Frontal cortex (tissue), 4 donors: ENCODE data around the gene TBCD. TPM values are rescaled to one million over a fixed set of nuclear protein-coding genes. Genes with fewer than 3 reads are reported as not detected.
A peak's percentile ranks its signal among the peaks of the same experiment; 100 is the strongest.

Experiments used
- DNase-seq, 2 donors: peaks; one replicate each; pipeline ENCODE4 v3.0.0; 2012; ENCODE audit warnings: low spot score in 2 of 2
- FAIRE-seq: peaks from 2 replicates; lab custom pipeline; 2012; peaks lifted over from hg19 to GRCh38; lab: Jason Lieb, UNC
- total RNA-seq: library from RNA; depleted of rRNA; stranded (reverse); fragments of >200 nt; gene quantifications from one replicate; pipeline ENCODE4 v1.2.3, GENCODE V29; 2014
- donor health status: control.
- donor health status: control.
- donor health status: control.

Gene TBCD
- total RNA-seq, 1 donor from 2014 or later, result 73.8 TPM

DNA sequence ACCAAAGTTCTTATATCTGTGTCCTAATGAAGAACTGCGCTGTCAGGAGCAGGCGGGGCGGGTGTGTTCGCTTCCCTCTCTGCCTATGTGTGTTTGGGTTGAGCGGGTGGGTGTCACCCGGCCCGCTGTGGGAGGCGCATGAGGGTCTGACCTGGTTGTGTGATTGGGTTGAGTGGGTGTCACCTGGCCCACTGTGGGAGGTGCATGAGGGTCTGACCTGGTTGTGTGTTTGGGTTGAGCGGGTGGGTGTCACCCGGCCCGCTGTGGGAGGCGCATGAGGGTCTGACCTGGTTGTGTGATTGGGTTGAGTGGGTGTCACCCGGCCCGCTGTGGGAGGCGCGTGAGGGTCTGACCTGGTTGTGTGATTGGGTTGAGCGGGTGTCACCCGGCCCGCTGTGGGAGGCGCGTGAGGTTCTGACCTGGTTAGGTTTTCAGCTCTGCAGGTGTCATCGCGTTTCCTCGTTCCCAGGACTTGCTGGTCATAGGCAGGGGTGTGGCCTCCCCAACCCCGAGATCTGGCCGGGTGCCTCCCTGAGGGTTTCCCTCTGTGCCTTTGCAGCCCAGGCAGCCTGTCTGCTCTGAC, 157.5 kb downstream of the TBCD start:
- FAIRE-seq, result no peak
- no peak for DNase-seq

DNA sequence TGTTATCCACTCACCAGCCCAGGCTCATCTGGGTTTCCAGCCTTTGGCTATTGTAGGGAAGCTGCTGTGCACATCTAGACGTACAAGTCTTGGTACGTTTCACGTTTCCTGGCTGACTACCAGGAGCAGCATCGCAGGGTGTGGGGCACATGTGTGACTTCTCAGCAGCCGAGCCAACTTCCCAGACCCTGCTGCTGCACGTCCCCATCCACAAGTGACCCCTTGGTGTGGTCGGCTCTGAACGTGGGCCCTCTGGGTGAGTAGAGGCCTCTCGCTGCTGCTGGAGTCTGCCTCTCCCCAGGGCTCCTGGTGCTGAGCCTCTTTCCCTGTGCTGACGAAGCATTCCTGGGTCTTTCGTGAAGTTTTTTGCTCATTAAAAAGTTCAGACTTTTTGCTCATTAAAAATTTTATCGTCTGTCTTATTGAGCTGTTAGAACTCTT, 158.2 kb downstream of the TBCD start:
- FAIRE-seq (no peak), DNase-seq (no peak)

DNA sequence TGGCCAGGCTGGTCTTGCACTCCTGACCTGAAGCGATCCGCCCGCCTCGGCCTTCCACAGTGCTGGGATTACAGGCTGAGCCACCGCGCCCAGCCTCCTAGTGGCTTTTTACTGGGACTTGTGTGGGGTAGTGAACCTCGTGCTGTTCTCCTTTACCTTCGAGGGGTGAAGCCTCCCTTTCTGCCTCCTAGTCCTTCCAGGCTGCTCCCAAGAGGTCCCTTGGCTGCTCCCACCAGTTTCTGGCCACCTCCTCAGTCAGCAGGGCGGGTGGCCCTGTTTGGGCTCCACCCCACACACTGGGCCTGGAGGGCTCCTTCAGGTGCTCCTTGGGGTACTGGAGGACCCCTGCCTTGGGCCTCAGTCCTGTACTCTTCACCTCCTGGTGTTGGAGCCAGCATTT, 158.9 kb downstream of the TBCD start:
- DNase-seq, result no peak
- FAIRE-seq, result no peak

DNA sequence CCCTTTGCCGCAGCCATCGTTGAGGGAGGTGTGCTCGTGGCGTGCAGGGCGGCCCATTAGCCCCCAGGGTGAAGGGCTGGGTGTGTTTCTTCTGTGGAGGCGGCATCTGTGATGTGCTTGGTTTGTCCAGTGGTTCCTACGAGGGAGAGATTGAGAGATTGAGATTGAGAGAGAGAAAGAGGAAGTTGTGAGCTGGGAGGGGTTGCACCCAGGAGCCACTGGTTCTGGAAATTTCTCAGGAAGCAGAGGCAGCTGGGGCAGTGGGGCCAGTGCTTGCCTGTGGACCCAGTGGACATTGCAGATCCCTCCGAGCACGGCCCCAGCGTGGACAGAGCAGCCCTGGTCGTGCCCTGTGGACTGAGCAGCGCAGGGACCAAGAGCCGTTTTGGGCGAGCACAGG, 160.0 kb downstream of the TBCD start:
- FAIRE-seq (no peak), DNase-seq (no peak)

DNA sequence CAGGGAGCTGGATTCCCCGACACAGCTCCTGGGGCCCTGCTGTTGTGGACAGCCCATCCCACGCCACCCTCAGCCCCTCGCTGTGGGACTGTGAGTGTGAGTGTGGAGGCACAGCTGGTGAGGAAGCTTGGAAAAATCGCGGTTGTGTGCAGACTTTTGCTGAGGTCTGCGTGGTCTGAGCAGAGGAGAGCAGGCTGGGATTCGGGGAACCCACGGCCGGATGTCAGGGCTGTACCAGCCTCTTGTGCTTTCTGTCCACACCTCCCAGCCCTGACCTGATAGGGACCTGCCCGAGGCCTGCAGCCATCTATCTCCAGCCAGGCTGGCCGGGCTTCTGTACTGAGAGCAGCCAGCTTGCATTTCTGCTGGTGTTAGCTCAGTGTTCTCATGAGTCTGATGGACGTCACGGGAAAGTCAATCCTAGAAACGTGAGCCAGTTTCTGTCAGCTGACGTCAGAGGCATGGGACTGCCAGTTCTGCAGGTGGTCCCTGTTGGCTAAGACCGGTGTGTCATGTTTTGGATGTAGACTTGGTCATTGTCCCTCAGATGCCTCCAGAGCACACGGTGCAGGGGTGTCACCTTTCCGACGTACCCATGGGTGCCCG, 160.7 kb downstream of the TBCD start:
- no peak for FAIRE-seq
- DNase-seq, result no peak

DNA sequence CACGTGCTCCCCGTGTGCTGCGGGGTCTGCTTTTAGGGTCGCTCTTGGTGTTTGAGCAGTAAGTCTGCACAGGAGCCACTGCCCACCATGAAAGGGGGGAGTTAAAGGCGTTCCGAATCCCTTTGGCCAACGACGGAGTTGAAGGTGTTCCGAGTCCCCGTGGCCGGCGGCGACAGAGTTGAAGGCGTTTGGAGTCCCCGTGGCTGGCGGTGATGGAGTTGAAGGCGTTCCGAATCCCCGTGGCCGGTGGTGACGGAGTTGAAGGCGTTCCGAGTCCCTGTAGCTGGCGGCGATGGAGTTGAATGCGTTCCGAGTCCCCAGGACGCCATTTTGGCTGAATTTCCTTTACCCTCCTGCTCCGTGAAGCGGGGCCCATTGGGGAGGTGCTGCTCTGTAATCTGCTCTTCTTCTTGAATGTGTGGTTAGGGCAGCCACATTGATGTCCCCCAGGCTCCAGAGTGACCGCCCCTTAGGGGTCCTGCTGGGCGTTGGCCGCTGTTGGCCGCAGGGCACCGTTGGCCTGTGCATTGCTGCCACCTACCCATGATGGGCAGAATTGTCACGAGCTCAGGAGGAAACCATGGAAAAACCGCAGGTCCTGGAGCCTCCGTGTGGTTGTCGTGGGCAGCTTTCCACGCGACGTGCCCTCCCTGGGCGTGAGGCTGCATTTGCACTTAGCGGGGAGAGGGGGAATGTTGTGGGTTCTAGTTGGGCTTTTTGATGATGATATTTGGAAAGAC, 161.6 kb downstream of the TBCD start:
- FAIRE-seq (no peak), DNase-seq (peak in 1 of 2 donors; percentile 61)

DNA sequence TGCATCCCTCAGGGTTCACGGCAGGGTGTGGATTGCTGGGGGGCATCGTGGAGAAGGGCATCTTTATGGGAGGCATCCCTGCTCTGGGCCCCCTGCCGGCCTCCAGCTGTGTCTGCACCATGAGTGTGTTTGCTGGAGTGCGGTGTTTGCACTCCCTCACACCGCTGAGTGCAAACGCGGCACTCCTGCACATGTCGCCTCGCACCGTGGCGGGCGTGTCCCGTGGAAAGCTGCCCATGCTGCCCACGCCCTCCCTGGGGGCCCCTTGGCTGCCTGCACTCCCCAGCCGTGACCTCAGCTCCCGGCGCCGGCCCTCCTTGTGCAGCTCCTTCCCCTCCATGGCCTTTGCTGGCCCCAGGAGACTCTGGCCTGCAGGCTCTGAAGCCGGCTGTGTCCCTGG, 162.5 kb downstream of the TBCD start:
- DNase-seq, result no peak
- no peak for FAIRE-seq

DNA sequence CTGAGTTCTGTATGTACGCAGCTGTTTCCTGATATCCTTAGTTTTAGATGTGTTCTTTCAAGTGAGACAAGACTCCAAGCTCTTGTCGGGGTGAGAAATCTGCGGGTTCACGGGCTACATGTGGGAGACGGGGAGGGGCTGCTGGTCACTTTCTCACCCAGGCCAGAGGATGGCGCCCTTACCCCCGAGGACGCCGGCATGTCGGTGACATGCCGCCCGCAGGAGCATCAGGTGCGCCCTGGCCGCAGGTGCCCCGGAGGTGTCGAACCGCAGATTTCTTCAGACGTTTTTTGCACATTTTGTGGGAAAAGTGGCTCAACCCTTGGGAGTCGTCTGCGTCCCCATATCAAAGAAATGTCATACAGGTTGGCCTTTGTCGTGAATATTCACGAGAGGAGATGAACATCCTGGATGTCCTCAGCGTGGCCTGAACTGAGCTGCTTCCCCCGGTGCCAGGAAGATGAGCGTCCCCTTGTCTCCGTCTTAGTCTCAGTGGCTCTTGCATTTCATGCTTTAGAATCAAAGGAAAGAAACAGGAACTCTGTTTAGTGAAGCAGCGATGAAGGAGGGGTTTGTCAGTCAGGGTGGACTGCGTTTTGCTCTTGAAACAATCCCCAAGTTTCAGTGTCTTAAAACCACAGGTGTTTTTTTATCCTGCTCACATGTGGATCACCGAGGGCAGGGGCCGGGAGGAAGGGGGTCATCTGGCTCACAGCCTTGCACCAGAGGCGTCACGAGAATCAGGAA, 163.3 kb downstream of the TBCD start:
- FAIRE-seq (no peak), DNase-seq (no peak)

DNA sequence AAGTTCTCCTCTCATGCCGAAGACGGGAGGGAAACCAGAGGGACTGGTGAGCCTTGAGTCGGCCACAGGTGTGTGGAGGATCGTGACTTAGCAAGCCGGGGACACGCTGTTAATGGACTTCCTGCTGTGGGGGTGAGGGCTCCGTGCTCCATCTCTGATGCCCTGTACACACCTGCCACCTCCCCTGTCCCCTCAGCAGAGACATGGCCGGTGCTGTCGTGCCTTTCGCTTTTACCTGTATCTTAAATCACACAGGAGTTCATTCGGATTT, 163.8 kb downstream of the TBCD start:
- no peak for FAIRE-seq
- no peak for DNase-seq

DNA sequence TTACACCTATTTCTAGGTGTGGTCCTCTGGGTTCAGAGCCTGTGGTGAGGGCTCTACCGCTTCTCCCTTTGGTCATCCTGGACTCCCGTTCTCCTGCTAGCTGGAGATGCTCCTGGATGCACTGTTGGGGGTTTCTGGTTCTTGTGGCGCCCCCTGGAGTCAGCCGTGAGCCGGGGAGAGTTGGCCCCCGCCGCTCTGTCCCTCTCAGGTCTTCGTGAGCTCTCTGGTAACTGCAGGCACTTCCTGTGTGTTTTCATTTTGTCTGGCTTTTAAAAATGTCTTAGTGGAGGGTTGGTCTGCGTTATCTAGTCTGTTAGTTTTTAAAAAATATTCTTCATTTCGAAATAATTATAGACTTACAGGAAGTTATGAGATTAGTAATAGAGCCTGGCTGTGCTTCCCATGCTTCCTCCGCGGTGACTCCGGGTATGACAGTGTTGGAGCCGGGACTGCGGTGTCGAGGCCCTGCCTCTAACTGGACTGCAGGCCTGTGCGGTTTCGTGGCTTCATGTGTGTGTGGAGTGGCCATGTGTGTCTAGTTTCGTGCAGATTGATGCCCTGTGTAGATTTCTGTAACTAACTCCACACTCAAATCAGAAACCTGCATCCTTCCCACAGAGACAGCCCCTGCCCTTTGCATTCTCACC, 166.0 kb downstream of the TBCD start:
- DNase-seq (no peak), FAIRE-seq (no peak)

DNA sequence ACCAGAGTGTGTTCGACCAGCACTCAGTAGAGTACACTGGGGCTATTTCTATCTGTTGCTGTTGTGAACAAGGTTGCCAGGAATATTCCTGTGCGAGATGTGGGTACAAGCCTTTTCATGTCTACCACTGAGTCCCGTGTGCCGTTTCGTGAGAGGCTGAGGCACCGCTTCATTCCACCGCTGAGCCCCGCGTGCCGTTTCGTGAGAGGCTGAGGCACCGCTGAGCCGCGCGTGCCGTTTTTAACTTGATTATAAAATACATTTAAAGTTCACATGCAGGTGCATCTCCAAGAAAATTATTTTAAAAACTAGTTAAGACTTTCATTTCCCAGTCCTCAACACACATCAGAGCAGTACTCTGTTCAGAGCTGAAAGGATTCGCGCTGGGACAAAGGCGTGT, 166.6 kb downstream of the TBCD start:
- DNase-seq (no peak), FAIRE-seq (no peak)

DNA sequence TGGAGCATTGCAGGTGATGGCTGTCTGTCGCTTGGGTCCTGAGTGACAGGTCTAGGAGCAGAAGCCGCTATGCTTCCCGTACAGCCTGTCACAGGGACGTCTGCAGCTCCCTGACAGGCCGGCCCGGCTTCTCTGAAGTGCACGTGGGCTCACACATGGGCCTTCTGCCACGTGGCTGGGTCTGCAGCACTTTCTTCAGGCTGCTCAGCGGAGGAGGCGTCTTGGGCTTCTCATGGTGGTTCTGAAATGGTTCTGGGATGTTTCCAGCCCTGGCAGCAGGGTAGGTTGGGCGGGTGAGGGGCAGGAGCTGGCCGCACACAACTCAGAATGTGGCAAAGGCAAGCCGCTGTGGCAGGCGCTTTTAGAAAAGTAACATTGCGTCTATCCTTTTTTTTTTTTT, 168.3 kb downstream of the TBCD start:
- DNase-seq, result peak in 1 of 2 donors; percentile 49
- no peak for FAIRE-seq

DNA sequence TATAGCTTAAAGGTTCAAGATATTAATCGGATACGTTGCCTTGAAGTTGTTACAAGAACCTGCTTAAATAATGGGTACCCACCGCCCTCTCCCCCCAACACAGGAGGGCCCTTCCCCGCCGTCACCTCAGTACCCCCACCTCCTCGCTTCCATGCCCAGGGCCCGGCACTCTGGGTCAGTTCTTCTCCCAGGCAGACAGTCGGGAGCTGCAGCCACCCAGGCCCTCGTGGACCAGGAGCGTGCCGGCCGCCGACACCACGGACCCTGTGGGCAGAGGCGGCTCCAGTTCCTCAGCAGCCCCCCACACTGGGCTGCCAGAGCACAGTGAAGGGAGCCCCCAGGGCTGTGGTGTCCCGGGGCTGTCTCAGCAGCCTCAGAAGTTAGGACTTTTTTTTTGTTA, 168.8 kb downstream of the TBCD start:
- DNase-seq (no peak), FAIRE-seq (no peak)

DNA sequence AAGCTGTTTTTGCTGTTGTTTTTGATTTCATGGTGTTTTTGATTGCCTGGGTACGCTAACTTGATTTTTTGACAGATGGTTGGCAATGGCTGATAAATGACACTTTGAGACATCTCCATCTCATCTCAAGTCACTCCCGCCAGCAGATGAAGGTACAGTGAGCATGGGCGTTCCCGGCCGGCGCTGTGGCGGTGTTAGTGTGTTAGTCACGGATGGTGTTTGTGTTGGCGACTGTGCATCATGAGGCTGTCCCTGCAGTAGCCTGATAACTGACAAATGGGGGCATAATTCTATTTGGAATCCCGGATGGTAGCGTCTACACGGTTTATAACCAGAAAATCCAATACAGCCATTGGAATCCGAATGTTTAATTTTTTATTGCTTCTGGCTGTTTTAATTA, 169.6 kb downstream of the TBCD start:
- DNase-seq (no peak), FAIRE-seq (no peak)

DNA sequence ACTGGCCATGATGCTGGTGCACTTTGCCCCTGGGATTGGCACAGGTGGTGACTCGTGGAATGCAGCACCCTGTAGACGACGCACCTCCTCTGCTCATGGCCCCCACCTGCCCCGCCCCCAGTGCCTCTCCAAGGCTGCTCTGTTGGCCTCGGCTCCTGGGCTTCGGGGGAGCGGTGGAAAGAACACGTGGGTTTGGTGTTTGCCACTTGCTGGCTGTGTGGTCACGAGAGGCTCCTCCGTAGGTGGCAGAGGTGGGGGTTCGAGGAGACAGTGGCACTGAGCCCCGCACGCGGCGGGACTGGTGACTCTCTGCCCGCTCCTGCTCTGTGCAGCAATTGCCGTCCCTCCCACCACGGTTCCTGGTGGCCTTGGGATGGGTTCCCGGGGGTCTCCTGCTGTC, 170.8 kb downstream of the TBCD start:
- no peak for FAIRE-seq
- DNase-seq, result no peak

DNA sequence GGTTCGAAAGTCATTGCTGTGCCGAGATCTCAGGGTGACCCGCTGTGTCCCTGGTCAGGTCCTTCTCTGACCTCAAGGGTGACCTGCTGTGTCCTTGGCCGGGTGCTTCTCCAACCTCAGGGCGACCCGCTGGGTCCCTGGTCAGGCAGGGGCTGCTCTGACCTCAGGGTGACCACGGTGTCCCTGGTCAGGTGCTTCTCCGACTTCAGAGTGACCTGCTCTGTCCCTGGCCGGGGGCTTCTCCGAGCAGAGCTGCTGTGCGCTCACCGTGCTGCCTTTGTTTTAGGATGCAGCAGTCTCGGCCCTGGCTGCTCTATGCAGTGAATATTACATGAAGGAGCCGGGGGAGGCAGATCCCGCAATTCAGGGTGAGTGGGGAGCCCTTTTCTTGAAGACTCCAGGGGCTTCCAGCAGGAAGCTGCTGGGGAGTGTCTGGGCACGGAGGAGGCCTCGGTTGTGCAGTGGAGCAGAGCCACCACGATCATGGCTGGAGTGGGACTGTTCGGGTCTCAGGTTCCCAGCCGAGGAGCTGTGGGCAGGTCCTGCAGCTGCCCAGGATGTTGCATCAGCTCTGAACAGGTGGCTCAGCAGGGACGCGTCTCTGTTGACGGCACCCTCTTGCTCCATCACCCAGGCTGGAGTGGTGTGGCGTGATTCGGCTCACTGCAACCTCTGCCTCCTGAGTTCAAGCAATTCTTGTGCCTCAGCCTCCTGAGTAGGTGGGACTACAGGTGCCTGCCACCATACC, 171.7 kb downstream of the TBCD start:
- no peak for DNase-seq
- FAIRE-seq, result no peak

DNA sequence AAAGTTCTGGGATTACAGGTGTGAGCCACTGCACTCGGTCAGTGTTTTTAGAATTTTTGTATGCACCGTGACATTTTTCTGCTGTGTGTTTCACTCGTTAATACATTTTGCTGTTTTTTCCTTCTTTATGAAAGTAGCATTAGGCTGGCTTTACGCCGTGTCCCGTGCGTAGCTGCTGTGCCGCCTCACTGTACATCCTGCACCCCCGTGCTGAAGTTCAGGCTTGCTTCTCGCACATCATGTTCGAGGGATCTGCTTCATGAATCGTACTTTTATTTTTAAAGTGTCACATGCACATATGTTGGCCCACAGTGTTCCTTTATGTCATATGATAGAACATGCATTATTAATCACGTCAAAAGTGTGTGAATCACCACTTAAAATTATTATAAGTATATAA, 172.3 kb downstream of the TBCD start:
- FAIRE-seq, result no peak
- DNase-seq, result no peak

DNA sequence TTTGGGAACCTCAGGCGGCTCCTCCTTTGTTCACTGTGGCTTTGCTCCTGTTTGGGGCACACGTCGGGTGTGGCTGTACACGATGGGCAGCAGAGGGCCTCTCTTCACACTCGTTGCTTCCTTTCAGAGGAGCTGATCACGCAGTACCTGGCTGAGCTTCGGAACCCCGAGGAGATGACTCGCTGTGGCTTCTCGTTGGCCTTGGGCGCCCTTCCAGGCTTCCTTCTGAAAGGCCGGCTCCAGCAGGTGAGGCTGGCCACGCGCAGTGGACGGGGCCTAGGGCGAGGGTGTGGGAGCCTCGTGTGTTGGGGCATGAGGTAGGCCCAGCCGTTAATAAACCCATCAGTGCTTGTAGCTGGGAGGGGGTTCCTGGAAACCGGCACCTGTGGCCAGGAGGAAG, 172.9 kb downstream of the TBCD start:
- DNase-seq, result no peak
- FAIRE-seq, result no peak

DNA sequence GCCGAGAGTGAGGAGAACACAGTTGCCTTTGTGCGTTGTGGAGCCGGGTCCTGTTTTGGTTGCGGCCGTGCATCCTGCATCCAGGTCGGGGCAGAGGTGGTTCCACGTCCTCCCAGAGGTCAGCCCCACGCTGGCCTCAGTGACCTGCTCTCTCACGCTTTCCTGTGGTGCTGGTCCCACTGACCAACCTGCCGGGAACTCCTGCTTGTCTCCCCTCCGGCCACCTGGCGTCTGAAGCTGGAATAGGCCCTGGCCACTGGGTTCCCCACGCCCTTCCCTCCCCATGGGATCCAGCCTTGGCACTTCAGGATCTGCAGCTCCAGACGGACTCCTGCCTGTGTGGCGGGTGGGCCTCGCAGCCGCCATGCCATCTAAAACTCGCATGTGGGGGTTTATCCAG, 173.5 kb downstream of the TBCD start:
- DNase-seq (no peak), FAIRE-seq (no peak)

DNA sequence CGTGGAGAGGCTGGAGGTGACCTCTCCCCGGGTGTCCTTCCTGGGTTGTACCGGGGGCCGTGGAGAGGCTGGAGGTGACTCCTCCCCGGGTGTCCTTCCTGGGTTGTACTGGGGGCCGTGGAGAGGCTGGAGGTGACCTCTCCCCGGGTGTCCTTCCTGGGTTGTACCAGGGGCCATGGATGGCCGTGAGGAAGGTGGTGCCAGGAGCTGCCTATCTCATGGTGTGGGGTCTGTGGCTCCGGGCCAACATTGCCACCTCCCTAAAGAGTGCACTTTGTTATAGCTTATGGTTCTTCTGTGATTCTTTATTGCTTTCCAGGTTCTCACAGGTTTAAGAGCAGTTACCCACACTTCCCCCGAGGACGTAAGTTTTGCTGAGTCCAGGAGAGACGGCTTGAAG, 174.2 kb downstream of the TBCD start:
- DNase-seq (no peak), FAIRE-seq (no peak)
